NOMO-1 (cell line): ENCODE results near the gene TAMM41.
"Not testable (repeated sequence)": the region's sequence is repeated elsewhere in the genome, so short reads cannot be mapped to it uniquely, and the experiment has no call there.

Source experiments
- DNase-seq, 2 experiments: peaks; one replicate each; lab custom pipeline; 2025; ENCODE audit not compliant: unreplicated experiment in 2 of 2; lab: John Stamatoyannopoulos, UW

TAMM41 gene

GRCh38 chr3:11769704-11770476 is 76.8 kb downstream of the TAMM41 start:
- no peak for DNase-seq

GRCh38 chr3:11768604-11769003 is 78.1 kb downstream of the TAMM41 start:
- no peak for DNase-seq

GRCh38 chr3:11764931-11765363 is 81.7 kb downstream of the TAMM41 start:
- peak; percentile 27 to 37 for DNase-seq

- DNase-seq: no peak
These were observed 86.7 kb downstream of the TAMM41 start for GRCh38 chr3:11759996-11760395.

- no peak for DNase-seq
These were observed 88.8 kb downstream of the TAMM41 start for GRCh38 chr3:11757929-11758328.

GRCh38 chr3:11757441-11757875 is 89.2 kb downstream of the TAMM41 start:
- peak; percentile 14 to 25 for DNase-seq

- no peak for DNase-seq
These were observed 91.4 kb downstream of the TAMM41 start for GRCh38 chr3:11755276-11755675.

- DNase-seq: not testable (repeated sequence)
These were observed 94.4 kb downstream of the TAMM41 start for GRCh38 chr3:11752254-11752653.

GRCh38 chr3:11748306-11748705 is 98.4 kb downstream of the TAMM41 start:
- DNase-seq: not testable (repeated sequence)
